CD4-positive, CD25-positive, alpha-beta regulatory T cell (primary cell): ENCODE measurements around the gene ATG4C. TPM values are rescaled to one million over a fixed set of nuclear protein-coding genes. Genes with fewer than 3 reads are reported as not detected.
A peak's percentile ranks its signal among the peaks of the same experiment; 100 is the strongest.
"Not testable (repeated sequence)": the region's sequence is repeated elsewhere in the genome, so short reads cannot be mapped to it uniquely, and the experiment has no call there.

Source experiments
- ATAC-seq, 2 donors: fragments of 150-1000 bp; cut with Tn5 transposase; one replicate each; pipeline ENCODE4 v1.10.0; 2021; ENCODE audit warnings: low read depth in 2 of 2, moderate number of reproducible peaks in 2 of 2, moderate library complexity in 1 of 2
- DNase-seq, 3 donors: peaks; one replicate each; pipeline versions ENCODE4 v3.0.0 to v3.0.0-alpha.2; 2012 to 2022; ENCODE audit warnings: mixed read lengths in 1 of 3
- H3K27ac ChIP-seq: one replicate; pipeline ENCODE4 v1.7.0; 2013; ENCODE audit warnings: mild to moderate bottlenecking, low read length; ENCODE audit not compliant: insufficient read depth, poor library complexity, severe bottlenecking
- H3K27me3 ChIP-seq: one replicate; pipeline ENCODE4 v1.7.0; 2013; ENCODE audit warnings: low read length; ENCODE audit not compliant: control insufficient read depth, insufficient read depth
- H3K36me3 ChIP-seq: one replicate; pipeline ENCODE4 v1.7.0; 2013; ENCODE audit warnings: mild to moderate bottlenecking, low read length, moderate library complexity; ENCODE audit not compliant: control insufficient read depth, insufficient read depth
- H3K4me1 ChIP-seq: 2 replicates; pipeline ENCODE4 v1.7.0; 2013; ENCODE audit warnings: mild to moderate bottlenecking, low read length; ENCODE audit not compliant: insufficient read depth, control insufficient read depth, poor library complexity, severe bottlenecking
- H3K4me3 ChIP-seq: one replicate; pipeline ENCODE4 v1.7.0; 2013; ENCODE audit warnings: low read depth, mild to moderate bottlenecking, low read length, moderate library complexity
- H3K9me3 ChIP-seq, 2 experiments: 1 replicate in 1 of 2; 2 replicates in 1 of 2; pipeline ENCODE4 v1.7.0; 2013; ENCODE audit warnings: low read length in 2 of 2, mild to moderate bottlenecking in 1 of 2, moderate library complexity in 1 of 2; ENCODE audit not compliant: control insufficient read depth in 2 of 2
- H3K27ac Mint-ChIP-seq, 3 donors: one replicate each; pipeline ENCODE4 v1.8.0; 2020 to 2022; ENCODE audit warnings: mild to moderate bottlenecking in 3 of 3, mixed read lengths in 3 of 3, moderate library complexity in 2 of 3
- H3K27me3 Mint-ChIP-seq: one replicate; pipeline ENCODE4 v1.8.0; 2022; ENCODE audit warnings: mild to moderate bottlenecking, mixed read lengths
- H3K36me3 Mint-ChIP-seq: one replicate; pipeline ENCODE4 v1.8.0; 2020; ENCODE audit warnings: mixed read lengths
- H3K4me1 Mint-ChIP-seq, 4 donors: one replicate each; pipeline ENCODE4 v1.8.0; 2020 to 2022; ENCODE audit warnings: mixed read lengths in 4 of 4, mild to moderate bottlenecking in 1 of 4
- H3K4me3 Mint-ChIP-seq, 4 donors: one replicate each; pipeline ENCODE4 v1.8.0; 2020 to 2022; ENCODE audit warnings: mild to moderate bottlenecking in 4 of 4, mixed read lengths in 4 of 4, moderate library complexity in 3 of 4
- H3K9me3 Mint-ChIP-seq, 7 donors: one replicate each; pipeline ENCODE4 v1.8.0; 2020 to 2022; ENCODE audit warnings: mixed read lengths in 7 of 7, mild to moderate bottlenecking in 3 of 7, moderate library complexity in 2 of 7
- polyA plus RNA-seq, 4 donors: library from polyadenylated mRNA; unstranded; fragments of 300-500 nt; fragmentation: Illumina TruSeq; gene quantifications; one replicate each; pipeline ENCODE4 v1.2.3, GENCODE V29; 2021
- total RNA-seq: library from RNA; stranded (reverse); gene quantifications from one replicate; pipeline ENCODE4 v1.2.3, GENCODE V29; 2022

Gene ATG4C
- total and polyA plus RNA-seq, 5 donors from 2014 or later = 5.3 to 16.9 (median 11.7) TPM

DNA sequence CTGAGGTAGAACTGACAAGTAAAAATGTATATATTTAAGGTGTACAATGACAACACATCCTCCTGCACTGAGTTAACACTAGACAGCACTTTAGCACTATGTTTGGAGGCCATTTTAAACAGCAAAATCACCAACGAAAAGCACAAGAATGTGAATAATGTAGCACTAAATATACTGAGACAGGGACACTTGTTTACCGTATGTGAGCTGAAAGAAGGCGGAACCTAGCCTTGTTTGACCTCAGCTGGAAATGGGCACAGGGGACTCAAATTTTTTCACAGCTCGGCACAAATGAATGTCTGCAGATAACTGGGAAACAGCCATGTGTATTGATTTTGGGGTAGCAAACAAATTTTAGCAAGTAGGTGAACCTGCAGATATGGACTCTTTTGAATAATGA lies 18.0 kb upstream of the ATG4C start:
- H3K27ac Mint-ChIP-seq = no peak overlapping the region
- H3K9me3 Mint-ChIP-seq = peaks cover 0 to 3% (median 0%) of the 10 kb centered on the region in 7 donors
- no peaks in the 10 kb centered on the region for H3K27me3 ChIP-seq
- no peak overlapping the region for H3K4me3 Mint-ChIP-seq
- no peaks in the 10 kb centered on the region for H3K36me3 ChIP-seq
- peaks cover 14% of the 10 kb centered on the region for H3K27me3 Mint-ChIP-seq
- DNase-seq (no peak), ATAC-seq (no peak)
- H3K4me1 Mint-ChIP-seq = no peaks in the 10 kb centered on the region
- no peak overlapping the region for H3K4me3 ChIP-seq
- no peaks in the 10 kb centered on the region for H3K4me1 ChIP-seq
- H3K9me3 ChIP-seq = no peaks in the 10 kb centered on the region
- no peak overlapping the region for H3K27ac ChIP-seq
- no peaks in the 10 kb centered on the region for H3K36me3 Mint-ChIP-seq

DNA sequence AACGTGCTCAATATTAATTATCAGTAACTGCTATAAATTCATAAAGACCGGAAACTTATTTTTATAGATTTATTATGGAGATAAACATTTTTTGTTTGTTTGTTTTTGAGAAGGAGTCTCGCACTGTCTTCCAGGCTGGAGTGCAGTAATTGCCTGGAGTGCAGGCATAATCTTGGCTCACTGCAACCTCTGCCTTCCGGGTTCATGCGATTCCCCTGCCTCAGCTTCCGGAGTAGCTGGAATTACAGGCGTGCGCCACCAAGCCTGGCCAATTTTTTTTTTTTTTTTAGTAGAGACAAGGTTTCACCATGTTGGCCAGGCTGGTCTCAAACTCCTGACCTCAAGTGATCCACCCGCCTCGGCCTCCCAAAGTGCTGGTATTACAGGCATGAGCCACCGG lies 15.4 kb upstream of the ATG4C start:
- H3K27ac Mint-ChIP-seq, H3K36me3 Mint-ChIP-seq: not testable (repeated sequence)

DNA sequence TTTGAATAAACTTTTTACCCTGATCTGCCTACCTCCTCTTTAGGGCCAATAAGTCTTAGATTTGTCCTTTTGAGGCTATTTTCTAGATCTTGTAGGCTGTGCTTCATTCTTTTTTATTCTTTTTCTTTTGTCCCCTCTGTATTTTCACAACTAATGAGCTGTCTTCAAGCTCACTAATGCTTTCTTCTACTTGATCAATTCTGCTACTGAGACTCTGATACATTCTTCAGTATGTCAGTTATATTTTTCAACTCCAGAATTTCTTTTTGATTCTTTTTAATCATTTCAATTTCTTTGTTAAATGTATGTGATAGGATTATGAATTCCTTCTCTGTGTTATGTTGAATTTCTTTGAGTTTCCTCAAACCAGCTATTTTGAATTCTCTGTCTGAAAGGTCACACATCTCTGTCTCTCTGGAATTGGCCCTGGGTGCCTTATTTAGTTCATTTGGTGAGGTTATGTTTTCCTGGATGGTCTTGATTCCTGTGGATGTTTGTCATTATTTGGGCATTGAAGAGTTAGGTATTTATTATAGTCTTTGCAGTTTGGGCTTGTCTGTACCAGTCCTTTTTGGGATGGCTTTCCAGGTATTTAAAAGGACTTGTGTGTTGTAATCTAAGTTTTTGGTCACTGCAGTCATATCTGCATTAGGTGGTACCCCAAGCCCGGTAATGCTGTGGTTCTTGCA lies 11.2 kb upstream of the ATG4C start:
- Mint-ChIP-seq H3K4me1 (no peaks in the 10 kb centered on the region), H3K9me3 (peaks cover 0 to 10% (median 4%) of the 10 kb centered on the region in 7 donors), H3K27me3 (peaks cover 24% of the 10 kb centered on the region), H3K27ac (no peak overlapping the region), H3K4me3 (no peak overlapping the region), H3K36me3 (peaks cover 7% of the 10 kb centered on the region)
- no peak overlapping the region for H3K27ac ChIP-seq
- no peak for DNase-seq
- no peak overlapping the region for H3K4me3 ChIP-seq
- H3K4me1 ChIP-seq = no peaks in the 10 kb centered on the region
- no peak for ATAC-seq
- peaks cover 6% of the 10 kb centered on the region for H3K27me3 ChIP-seq
- no peaks in the 10 kb centered on the region for H3K36me3 ChIP-seq
- peaks cover 6 to 8% of the 10 kb centered on the region in 2 experiments for H3K9me3 ChIP-seq

More for the DNA sequence above, 15.4 kb upstream of the ATG4C start:
- H3K27me3 ChIP-seq, H3K36me3 ChIP-seq, H3K27ac ChIP-seq, ATAC-seq, H3K4me1 ChIP-seq, H3K4me1 Mint-ChIP-seq, H3K4me3 ChIP-seq, DNase-seq, H3K9me3 ChIP-seq, H3K4me3 Mint-ChIP-seq, H3K9me3 Mint-ChIP-seq: not testable (repeated sequence)
- H3K27me3 Mint-ChIP-seq = peaks cover 14% of the 10 kb centered on the region

DNA sequence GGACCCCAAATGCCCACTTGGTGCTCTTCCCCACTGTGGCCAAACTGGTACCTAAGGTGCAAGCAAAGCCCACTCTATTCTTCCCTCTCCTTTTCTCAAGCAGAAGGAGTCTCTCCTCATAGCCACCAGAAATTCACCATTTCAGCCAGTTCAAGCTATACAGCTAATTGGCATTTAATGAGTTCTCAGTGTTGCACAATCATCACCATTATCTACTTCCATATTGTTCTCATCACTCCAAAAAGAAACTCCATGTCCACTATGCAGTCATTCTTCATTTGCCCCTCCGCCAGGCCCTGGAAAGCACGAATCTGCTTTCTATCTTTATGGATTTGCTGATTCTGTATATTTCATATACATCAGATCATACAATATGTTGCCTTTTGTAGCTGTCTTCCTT lies 9.9 kb upstream of the ATG4C start:
- Mint-ChIP-seq H3K9me3 (peaks cover 0 to 10% (median 4%) of the 10 kb centered on the region in 7 donors), H3K4me1 (no peaks in the 10 kb centered on the region), H3K4me3 (no peak overlapping the region), H3K27me3 (peaks cover 28% of the 10 kb centered on the region), H3K36me3 (peaks cover 7% of the 10 kb centered on the region), H3K27ac (no peak overlapping the region)
- H3K4me3 ChIP-seq = no peak overlapping the region
- peaks cover 6 to 8% of the 10 kb centered on the region in 2 experiments for H3K9me3 ChIP-seq
- DNase-seq (no peak), ATAC-seq (no peak)
- H3K27me3 ChIP-seq = peaks cover 12% of the 10 kb centered on the region
- no peak overlapping the region for H3K27ac ChIP-seq
- no peaks in the 10 kb centered on the region for H3K4me1 ChIP-seq
- H3K36me3 ChIP-seq = no peaks in the 10 kb centered on the region

DNA sequence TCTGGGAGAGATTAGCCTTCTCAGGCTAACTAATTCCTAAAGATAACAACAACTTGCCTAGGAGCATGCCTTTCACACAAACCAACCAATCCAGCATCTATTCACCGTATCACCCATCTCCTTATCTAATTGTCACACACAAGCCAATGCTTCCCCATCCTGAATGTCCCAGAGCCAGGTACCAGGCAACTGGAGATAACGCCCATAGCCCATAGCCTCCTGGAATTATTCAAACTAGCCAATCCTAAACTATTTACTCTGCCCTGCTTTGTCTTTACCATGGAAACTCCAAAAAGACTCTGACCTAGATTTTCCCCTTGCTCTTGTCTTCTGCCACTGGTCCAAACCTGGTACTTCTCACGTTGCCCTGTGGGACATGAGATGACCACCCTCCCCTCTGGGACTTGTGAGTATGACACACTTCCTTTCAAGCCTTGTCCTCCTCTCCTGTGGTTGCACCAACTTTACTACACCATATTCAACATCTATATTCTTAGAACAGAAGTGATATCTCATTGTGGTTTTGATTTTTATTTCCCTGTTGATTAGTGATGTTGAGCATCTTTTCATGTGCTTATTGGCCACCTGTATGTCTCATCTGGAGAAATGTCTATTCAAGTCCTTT lies 8.8 kb upstream of the ATG4C start:
- H3K4me1 ChIP-seq = no peaks in the 10 kb centered on the region
- peaks cover 7% of the 10 kb centered on the region for H3K36me3 Mint-ChIP-seq
- no peaks in the 10 kb centered on the region for H3K36me3 ChIP-seq
- peaks cover 6 to 8% of the 10 kb centered on the region in 2 experiments for H3K9me3 ChIP-seq
- H3K27me3 ChIP-seq = peaks cover 12% of the 10 kb centered on the region
- peak in 1 of 2 donors; percentile 31 for ATAC-seq
- DNase-seq = no peak
- H3K4me3 Mint-ChIP-seq = no peak overlapping the region
- no peak overlapping the region for H3K27ac Mint-ChIP-seq
- peaks cover 35% of the 10 kb centered on the region for H3K27me3 Mint-ChIP-seq
- peaks cover 0 to 10% (median 4%) of the 10 kb centered on the region in 7 donors for H3K9me3 Mint-ChIP-seq
- no peak overlapping the region for H3K4me3 ChIP-seq
- H3K4me1 Mint-ChIP-seq = no peaks in the 10 kb centered on the region
- no peak overlapping the region for H3K27ac ChIP-seq

DNA sequence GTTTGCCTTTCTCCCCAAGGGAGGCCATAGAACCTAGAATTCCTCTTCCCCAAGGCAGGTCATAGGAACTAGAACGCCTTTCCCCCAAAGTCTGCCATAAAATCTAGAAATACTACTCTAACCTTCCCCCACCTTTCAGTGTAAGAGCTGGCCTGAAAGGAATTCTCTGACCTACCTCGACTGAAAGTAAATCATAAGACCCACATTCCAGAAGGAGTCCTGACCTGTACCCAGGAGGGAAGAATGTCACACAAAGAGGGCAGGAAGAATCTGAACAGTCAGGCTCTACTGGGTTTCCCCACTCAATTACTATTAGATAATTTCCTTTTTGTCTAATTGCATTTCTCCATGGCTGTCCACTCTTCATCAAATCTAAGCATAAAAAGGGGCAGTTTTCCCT lies 5.7 kb upstream of the ATG4C start:
- H3K9me3 ChIP-seq = peaks cover 0 to under 1% of the 10 kb centered on the region in 2 experiments
- no peaks in the 10 kb centered on the region for H3K4me1 ChIP-seq
- no peaks in the 10 kb centered on the region for H3K36me3 ChIP-seq
- no peaks in the 10 kb centered on the region for H3K4me1 Mint-ChIP-seq
- no peak overlapping the region for H3K27ac ChIP-seq
- H3K27ac Mint-ChIP-seq = no peak overlapping the region
- DNase-seq (no peak), ATAC-seq (no peak)
- peaks cover 32% of the 10 kb centered on the region for H3K27me3 Mint-ChIP-seq
- H3K27me3 ChIP-seq = peaks cover 20% of the 10 kb centered on the region
- H3K4me3 Mint-ChIP-seq = no peak overlapping the region
- no peaks in the 10 kb centered on the region for H3K36me3 Mint-ChIP-seq
- no peak overlapping the region for H3K4me3 ChIP-seq
- H3K9me3 Mint-ChIP-seq = peaks cover 0 to 3% (median 2%) of the 10 kb centered on the region in 7 donors

DNA sequence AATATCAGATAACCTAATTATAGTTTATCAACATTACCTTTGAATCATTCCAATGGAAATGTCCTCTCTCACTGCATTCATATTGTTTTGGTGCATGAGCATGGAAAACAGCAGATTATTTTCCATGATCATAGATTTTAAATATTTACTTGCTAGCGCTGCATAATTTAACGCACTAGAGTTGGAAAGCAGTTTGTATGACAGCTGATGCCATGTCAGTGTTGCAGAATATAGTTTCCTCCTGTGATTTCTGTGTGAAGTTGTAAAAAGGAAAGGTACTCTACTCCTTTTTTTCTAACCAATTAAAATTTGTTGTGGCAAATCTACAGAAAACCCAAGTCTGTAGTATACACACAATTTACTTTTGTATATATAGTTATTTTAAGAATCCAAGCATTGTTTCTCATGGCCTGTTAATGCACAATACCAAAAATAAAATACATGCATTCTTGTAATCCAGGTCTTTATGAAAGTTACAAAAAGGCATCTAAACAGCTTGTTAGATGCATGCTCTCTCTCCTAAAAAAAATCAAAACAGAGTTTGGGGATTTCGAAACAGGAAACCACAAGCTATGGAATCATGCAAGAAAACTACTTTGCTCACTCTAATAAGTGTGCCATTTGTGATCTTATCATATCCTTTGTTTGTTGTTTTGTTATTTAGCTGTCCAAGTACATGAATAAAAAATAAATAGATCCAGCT lies 1.9 kb upstream of the ATG4C start:
- no peak overlapping the region for H3K4me3 ChIP-seq
- H3K4me3 Mint-ChIP-seq = peak overlapping the region in 3 of 4 donors; percentile 11 to 22 (median 21)
- H3K27ac Mint-ChIP-seq = no peak overlapping the region
- no peaks in the 10 kb centered on the region for H3K36me3 Mint-ChIP-seq
- H3K4me1 Mint-ChIP-seq = peaks cover 0 to 10% (median 9%) of the 10 kb centered on the region in 4 donors
- no peaks in the 10 kb centered on the region for H3K9me3 ChIP-seq
- DNase-seq (no peak), ATAC-seq (no peak)
- H3K4me1 ChIP-seq = peaks cover 14% of the 10 kb centered on the region
- H3K36me3 ChIP-seq = no peaks in the 10 kb centered on the region
- peaks cover 32% of the 10 kb centered on the region for H3K27me3 Mint-ChIP-seq
- H3K27me3 ChIP-seq = peaks cover 17% of the 10 kb centered on the region
- H3K9me3 Mint-ChIP-seq = peaks cover 0 to 2% (median 0%) of the 10 kb centered on the region in 7 donors
- no peak overlapping the region for H3K27ac ChIP-seq
